Osteocyte (in vitro differentiated cells): ENCODE measurements around the gene CWC15. TPM values are rescaled to one million over a fixed set of nuclear protein-coding genes. Genes with fewer than 3 reads are reported as not detected.

Experiments used
- DNase-seq: peaks from one replicate; pipeline ENCODE4 v3.0.0; 2021; ENCODE audit warnings: mixed read lengths; ENCODE audit not compliant: unreplicated experiment; ENCODE audit errors: extremely low spot score
- H3K27ac Mint-ChIP-seq: one replicate; pipeline ENCODE4 v1.8.0; 2021; ENCODE audit warnings: mild to moderate bottlenecking, mixed read lengths; ENCODE audit not compliant: unreplicated experiment
- H3K27me3 Mint-ChIP-seq: one replicate; pipeline ENCODE4 v1.8.0; 2021; ENCODE audit warnings: mixed read lengths; ENCODE audit not compliant: unreplicated experiment
- H3K36me3 Mint-ChIP-seq: one replicate; pipeline ENCODE4 v1.8.0; 2021; ENCODE audit warnings: mixed read lengths; ENCODE audit not compliant: unreplicated experiment
- H3K4me1 Mint-ChIP-seq: one replicate; pipeline ENCODE4 v1.8.0; 2021; ENCODE audit warnings: mixed read lengths; ENCODE audit not compliant: unreplicated experiment
- H3K4me3 Mint-ChIP-seq: one replicate; pipeline ENCODE4 v1.8.0; 2021; ENCODE audit warnings: mild to moderate bottlenecking, moderate library complexity, mixed read lengths; ENCODE audit not compliant: unreplicated experiment
- H3K9me3 Mint-ChIP-seq: one replicate; pipeline ENCODE4 v1.8.0; 2021; ENCODE audit warnings: mixed read lengths; ENCODE audit not compliant: unreplicated experiment
- CTCF ChIP-seq: fragments of 200-600 bp; sonication (generic); IDR thresholded peaks from 2 replicates; pipeline ENCODE4 v1.5.0; 2021; ENCODE audit warnings: antibody characterized with exemption, mild to moderate bottlenecking, moderate library complexity
- total RNA-seq: library from RNA; stranded (reverse); gene quantifications from 2 replicates; pipeline ENCODE4 v1.2.1, GENCODE V29; 2021

CWC15 gene
- total RNA-seq, 1 donor from 2014 or later = 58.9 TPM

- no peak for TF ChIP-seq CTCF
- Mint-ChIP-seq H3K36me3 (no peaks in the 10 kb centered on the region), H3K4me1 (peaks cover 34% of the 10 kb centered on the region), H3K27me3 (no peaks in the 10 kb centered on the region), H3K27ac (no peak overlapping the region), H3K9me3 (no peaks in the 10 kb centered on the region), H3K4me3 (no peak overlapping the region)
- no peak for DNase-seq
Measured at GRCh38 chr11:94941131-94941530, 32.2 kb downstream of the CWC15 start.

DNA sequence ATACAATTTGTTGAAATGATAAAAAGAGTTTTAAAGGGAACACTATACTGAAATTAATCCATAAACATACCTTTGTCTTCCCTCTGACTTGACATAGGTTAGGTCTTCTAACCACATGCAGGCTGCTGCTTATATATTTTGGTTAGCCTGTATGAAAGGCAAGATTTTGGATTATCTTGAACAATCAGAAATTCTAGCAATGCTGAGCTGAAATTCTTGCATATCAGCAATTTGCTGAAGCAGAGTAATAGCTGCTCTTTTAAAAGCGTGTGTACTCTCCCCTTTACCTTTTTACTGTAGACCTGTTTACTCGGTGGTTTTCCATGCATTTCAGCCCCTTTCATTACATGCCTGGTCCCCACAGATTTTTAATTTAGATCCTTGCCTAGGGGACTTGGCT lies 34.0 kb downstream of the CWC15 start:
- H3K4me1 Mint-ChIP-seq = peaks cover 49% of the 10 kb centered on the region
- no peaks in the 10 kb centered on the region for H3K9me3 Mint-ChIP-seq
- no peak for DNase-seq
- peak overlapping the region; percentile 95 for H3K27ac Mint-ChIP-seq
- H3K4me3 Mint-ChIP-seq = no peak overlapping the region
- no peaks in the 10 kb centered on the region for H3K27me3 Mint-ChIP-seq
- TF ChIP-seq CTCF = no peak
- no peaks in the 10 kb centered on the region for H3K36me3 Mint-ChIP-seq

DNA sequence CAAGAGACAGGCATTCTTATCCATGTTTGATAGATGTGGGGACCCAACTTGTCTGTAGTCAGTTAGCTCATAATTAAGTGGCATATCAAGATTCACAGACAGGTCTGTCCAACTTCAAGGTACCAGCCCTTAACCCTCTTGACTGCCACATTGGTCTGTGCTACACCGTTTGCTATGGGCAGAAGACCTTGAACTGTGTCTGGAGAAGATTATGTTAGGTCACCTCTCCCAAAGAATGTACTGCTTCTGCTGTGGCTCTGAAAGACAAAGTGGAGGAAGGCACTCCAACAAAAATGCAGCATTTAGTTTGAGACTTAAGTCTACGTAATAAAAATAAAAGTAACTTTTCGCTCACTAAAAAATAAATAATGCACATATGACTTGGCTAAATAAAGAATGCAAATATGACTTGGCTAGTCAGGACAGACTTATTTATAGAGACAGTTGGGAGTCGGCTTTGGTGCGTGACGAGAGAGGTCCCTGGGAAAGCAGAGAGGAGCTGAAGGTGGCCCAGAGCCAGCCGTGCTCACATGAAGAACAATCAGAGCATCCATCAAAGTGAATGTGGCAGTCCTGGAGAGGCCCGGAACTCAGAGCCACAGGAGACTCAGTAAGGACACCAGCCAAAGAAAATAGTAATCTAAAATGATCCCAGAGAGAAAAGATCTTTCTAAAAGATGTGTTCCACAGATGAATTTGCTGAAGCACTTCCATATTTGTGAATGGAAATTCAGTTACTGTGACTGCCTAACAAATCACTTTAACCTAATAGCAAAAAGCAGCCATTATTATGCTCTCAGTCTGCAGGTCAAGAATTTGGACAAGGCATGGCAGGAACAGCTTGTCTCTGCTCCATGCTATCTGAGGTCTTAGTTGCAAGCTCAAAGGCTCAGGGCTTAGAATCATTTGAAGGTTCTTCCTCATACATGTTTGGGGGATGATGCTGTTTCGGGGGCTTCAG lies 35.0 kb downstream of the CWC15 start:
- H3K27me3 Mint-ChIP-seq = no peaks in the 10 kb centered on the region
- no peaks in the 10 kb centered on the region for H3K36me3 Mint-ChIP-seq
- H3K9me3 Mint-ChIP-seq = no peaks in the 10 kb centered on the region
- no peak for TF ChIP-seq CTCF
- peak; percentile 89 for DNase-seq
- H3K4me1 Mint-ChIP-seq = peaks cover 59% of the 10 kb centered on the region
- peak overlapping the region; percentile 95 for H3K27ac Mint-ChIP-seq
- H3K4me3 Mint-ChIP-seq = peak overlapping the region; percentile 8

GRCh38 chr11:94934846-94935245 lies 38.5 kb downstream of the CWC15 start:
- Mint-ChIP-seq H3K9me3 (no peaks in the 10 kb centered on the region), H3K4me1 (peaks cover 70% of the 10 kb centered on the region), H3K36me3 (no peaks in the 10 kb centered on the region), H3K27ac (peak overlapping the region; percentile 92), H3K4me3 (no peak overlapping the region), H3K27me3 (no peaks in the 10 kb centered on the region)
- DNase-seq = no peak
- no peak for TF ChIP-seq CTCF

DNA sequence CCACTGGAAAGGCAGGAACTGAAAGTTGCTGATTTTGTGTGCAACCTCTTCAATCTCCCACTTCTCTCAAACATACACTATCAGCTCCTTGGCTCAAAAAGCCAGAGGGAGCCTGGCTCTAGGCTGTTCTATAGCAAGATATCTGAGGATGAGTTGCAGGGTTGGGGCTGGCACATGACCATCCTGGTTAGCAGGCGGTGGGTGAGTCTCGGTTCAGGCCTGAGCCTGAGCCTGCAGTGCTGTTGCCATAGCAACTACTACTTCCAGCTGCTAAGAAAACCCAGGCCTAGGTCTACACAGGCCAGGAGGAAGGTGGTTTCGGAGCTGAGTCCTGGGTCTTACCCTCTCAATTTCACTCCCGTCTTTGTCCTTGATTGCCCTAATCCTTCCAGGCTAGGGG lies 39.0 kb downstream of the CWC15 start:
- H3K4me1 Mint-ChIP-seq = peaks cover 68% of the 10 kb centered on the region
- no peaks in the 10 kb centered on the region for H3K36me3 Mint-ChIP-seq
- no peaks in the 10 kb centered on the region for H3K27me3 Mint-ChIP-seq
- peak overlapping the region; percentile 92 for H3K27ac Mint-ChIP-seq
- DNase-seq = no peak
- no peak overlapping the region for H3K4me3 Mint-ChIP-seq
- no peak for TF ChIP-seq CTCF
- H3K9me3 Mint-ChIP-seq = no peaks in the 10 kb centered on the region
